Jurkat, Clone E6-1 (cell line): ENCODE measurements around the gene SATB1.

Experiments
- DNase-seq: peaks from one replicate; pipeline ENCODE4 v3.0.0-alpha.2; 2011; ENCODE audit warnings: low read depth, low spot score
- H3K4me3 ChIP-seq: 2 replicates; pipeline ENCODE4 v1.5.1; 2011; ENCODE audit warnings: mild to moderate bottlenecking, low read length, control low read depth, moderate library complexity

SATB1 gene

DNA sequence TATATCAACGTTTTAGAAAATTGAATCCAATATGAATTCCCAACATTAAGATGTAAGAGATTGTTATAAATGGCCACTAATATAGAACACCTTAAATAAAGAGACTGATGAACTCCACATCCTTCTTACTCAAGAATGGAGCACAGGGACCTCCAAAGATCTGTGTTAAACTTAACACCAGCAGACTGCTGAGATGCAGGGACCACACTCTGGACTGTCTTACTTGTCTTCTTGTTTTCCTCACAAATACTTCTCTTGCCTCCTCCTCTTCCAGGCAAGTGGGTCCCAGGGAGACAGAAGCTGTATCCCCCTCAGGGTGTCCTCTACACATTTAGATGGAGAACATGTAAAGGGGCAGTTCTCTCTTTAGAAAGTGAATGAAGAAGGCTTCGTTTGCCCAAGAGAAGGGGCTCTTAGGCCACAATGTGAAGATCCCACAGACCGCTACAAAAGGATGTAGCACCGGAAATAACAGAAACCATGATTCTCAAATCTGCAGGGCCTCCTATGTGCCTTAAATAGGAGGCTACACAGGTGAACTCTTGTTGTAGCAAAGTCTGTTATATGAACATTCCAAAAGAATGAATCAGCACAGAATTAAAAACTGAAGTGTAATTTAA, 52.2 kb downstream of the SATB1 start:
- DNase-seq = peak; percentile 95
- H3K4me3 ChIP-seq = peak overlapping the region; percentile 33

DNA sequence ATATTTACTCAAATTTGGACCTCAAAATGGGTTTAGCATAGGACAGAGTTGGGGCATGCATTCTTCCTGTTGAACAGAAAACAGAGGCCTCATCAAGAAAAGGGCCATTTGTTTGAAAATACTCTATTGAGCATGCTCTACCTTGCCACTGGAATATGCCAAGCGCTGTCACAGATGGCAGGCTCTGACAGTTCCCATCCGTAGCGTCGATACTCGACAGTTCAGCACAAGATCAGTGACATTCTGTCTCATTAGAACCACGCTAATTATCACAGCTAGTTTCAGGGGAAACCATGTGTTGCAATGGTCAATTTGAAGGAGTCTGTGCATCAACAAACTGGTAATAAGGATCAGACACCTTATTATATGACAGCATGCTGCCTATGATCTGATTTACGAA, 54.5 kb downstream of the SATB1 start:
- peak overlapping the region; percentile 38 for H3K4me3 ChIP-seq
- peak; percentile 81 for DNase-seq

DNA sequence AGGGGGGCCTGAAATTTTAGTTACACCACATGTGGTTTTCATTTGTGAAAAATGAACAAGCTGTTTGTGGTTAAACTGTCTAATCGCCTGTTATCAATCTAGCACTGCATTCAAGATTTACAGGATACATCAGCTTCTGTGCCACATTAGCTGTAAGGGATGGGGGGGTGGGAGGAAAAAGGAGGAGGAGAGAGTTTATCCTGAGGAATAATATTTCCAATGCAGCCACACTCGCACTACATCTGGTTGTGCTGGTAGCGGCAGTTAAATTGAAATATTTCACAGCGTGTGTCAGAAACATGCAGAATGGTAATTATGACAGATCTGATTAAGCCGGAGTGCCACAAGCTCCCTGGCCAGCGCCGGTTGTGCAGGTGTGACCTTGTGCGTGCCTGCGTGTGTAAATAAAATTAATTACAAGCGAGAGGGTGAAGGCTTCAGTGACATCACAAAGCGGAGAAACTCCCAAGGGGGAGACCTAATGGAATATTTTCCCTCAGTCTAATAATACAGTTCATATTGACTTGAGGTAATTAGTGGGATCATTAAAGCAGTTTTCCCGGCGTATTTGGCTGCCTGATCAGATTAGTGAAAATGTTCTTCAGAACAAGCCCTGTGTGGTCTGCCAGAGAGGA, 55.5 kb downstream of the SATB1 start:
- DNase-seq = peak; percentile 92
- peak overlapping the region; percentile 38 for H3K4me3 ChIP-seq

DNA sequence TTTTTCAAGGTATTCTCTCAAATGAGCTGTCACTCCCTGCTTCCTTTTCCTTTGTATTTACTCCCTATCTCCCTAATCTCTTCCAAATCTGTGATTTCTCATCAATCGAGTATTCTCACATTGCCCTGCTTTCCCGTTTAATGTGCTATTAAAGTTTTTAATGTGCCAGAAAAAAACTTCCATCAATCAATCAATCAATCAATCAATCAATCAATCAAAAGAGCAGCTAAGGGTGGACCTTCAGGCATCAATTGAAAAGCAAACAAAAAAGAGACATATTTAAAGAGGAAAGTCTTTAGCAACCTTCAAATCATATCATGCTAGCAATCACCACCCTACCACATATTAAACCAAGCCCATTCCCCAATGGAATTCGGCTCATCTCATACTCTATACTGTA, 58.9 kb downstream of the SATB1 start:
- no peak overlapping the region for H3K4me3 ChIP-seq
- no peak for DNase-seq

DNA sequence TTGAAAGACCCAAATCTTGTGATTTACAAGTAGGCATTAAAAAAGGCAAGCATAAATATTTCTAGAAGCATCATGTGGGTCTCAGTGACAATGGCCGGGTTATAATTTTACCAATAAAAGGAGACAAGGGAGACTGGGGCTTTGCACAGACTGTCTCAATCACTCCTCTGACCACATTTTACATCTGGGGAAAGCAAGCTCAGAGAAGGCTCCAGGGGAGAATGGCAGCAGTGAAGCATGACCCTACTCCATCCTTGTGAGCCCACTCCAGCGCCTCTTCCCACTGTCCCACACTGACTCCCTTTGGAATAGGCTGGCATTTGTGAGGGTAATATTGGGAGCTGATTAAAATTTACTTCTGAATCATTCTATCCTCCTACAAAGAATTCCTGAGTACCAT, 61.8 kb downstream of the SATB1 start:
- no peak overlapping the region for H3K4me3 ChIP-seq
- DNase-seq = no peak

DNA sequence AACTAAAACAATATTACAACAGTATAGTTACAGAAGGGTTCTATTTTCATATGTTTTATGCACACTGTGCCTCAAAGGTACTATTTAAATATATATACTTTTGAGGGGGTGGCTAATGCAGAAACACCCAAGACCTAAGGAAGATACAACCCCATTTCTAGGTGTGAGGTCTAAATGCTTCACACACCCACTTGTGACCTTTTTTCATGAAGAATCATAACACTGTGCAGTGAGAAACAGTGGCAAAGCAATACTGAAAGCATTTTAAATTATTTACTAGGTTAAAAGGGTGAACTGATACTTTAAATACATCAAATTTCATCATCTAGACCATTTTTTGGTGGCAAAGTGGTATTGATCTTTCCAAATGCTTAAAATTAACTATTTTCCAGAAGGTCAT, 67.4 kb downstream of the SATB1 start:
- no peak for DNase-seq
- H3K4me3 ChIP-seq = no peak overlapping the region

DNA sequence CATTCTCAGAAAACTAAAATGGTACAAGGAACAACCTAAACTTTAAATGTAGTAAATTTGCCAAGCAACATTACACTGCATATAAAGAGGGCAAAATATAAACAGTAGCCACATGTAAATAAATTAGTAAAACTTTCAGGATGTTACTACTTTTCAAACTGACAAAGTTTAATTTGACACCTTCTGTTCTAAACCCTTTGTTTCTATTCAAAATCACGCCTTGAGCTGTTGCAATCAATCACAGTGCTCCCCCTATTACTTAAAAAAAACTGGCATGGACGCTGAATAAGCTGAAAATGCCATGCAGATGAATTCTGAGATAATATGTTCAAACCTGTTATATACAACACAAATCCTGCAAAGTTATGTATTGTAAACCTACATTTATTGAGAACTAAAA, 69.3 kb downstream of the SATB1 start:
- no peak overlapping the region for H3K4me3 ChIP-seq
- DNase-seq = no peak

DNA sequence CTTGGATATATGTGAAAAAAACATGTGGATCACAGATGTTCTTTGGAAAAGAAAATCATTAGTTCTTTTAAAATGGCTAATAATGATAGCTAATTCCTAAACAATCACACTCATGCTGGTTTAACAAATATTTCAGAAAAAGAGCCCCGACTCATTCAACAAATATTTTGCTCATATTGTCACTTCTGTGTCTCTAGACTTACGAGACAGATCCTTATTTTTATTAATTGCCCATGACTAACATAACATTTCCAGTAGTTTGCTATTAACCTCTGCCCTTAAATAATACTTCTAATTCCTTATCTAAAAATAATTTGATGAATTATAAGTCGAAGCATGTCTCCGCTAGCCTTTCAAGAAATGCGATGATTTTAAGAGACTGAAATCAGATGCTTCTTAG, 70.4 kb downstream of the SATB1 start:
- H3K4me3 ChIP-seq = no peak overlapping the region
- no peak for DNase-seq

DNA sequence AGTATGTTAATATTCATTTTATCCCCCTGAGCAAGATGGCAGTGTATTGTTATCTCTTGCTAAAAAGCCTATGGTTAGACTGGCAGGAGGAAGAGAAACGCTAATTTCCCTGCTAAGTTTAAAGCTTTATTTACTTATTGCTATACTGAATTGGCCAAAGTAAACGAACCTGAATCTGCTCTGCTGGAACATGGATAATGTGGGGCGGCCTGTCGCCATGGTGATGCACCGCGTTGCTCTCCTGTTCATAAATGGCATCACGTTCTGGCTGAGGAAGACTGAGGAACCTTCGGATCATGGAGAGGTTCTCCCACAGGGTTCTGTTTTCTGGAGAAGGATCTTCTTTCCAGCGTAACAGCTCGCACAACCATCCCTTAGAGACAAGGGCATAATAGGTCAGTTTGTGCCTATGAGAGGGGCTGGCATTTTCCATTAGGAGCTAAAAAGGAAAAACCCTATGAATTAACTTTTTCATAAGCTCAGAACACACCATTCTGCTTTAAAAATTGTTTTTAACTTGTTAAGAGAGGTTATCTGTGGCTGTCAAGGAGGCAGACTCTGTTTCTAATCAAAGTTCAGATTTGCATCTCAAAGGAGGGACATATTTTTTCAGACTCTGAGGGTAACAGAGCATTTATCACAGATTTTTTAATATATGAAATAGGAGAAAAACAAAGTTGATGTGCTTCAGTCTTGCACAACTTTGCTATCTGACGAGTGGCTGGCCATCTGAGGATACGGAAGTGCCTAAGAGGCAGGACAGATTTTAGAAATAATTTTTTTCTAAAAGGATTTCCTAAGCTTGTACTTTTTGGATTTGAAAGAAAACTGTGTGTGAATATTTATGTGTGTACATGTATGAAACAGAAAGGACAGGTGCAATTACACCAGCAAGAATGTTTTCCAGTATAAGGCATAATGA, 73.1 kb downstream of the SATB1 start:
- no peak overlapping the region for H3K4me3 ChIP-seq
- no peak for DNase-seq

DNA sequence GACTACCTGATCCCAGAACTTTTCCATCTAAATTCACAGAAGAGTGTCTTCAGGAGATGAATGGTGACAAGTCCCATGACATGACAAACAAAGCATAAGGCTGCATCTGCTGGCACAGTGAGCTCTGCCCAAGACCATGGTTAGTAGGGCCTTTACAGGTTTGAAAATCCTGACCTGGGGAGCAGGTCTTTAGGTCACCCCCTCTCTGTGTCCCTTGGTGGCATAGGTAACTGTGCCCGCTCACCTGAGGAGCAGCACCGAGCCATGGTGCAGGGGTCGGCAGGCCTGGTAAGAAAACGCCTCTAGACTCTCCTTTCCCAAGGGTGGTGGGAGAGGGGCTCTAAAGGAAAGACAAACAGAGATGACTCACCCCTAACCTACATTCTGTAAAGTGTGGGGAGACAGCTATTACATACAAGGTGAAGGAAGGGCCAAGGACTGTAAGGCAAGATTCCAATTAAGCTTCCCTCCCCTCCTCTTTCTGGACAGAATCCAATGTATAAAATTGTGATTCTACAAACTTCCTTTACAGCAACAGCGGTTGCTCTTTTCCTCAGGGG, 74.0 kb downstream of the SATB1 start:
- H3K4me3 ChIP-seq = no peak overlapping the region
- no peak for DNase-seq

DNA sequence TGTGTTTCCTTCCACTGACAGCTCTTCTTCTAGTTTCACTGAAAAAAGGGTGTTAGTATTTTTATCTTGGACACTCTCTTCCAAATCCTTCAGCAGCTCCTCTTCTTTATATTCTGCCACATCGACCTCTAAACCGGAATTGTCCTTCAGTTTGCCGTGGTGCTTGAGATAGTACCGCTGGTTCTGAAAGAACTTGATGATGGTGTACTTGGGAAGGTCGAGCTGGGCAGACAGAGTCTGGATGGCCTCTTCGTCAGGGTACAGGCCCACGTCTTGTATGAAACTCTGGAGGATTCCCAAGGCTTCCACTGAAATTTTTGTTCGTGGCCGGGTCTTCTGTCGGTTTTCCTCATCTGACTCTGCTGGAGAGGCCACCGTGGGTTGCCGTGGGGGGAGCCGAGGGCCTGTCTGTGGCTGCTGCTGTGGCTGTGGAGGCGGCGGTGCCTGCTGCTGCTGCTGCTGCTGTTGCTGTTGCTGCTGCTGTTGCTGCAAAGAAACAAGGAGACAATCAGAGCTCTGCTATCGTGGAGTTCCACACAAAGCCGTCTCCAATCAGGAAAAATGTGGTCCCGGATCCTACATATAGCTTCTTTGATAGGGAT, 75.8 kb downstream of the SATB1 start:
- H3K4me3 ChIP-seq = no peak overlapping the region
- DNase-seq = no peak

DNA sequence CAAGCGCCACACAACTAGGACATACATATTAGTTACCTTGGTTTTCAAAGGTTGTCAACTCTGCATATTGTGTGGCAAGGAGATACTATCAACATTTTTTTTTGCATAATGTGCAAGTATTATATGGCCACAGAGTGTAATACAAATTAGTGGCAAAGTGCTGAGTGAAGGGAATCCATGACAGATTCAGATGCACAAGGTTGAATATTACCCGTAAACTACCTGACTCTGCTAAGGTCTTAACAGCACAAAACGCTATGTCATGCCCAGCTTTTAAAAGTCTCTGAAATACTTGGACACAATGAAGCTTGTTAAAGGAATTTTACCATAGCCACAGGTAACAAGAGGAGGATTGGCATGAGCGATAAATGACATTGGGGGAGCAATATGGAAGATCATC, 79.0 kb downstream of the SATB1 start:
- DNase-seq = no peak
- no peak overlapping the region for H3K4me3 ChIP-seq

DNA sequence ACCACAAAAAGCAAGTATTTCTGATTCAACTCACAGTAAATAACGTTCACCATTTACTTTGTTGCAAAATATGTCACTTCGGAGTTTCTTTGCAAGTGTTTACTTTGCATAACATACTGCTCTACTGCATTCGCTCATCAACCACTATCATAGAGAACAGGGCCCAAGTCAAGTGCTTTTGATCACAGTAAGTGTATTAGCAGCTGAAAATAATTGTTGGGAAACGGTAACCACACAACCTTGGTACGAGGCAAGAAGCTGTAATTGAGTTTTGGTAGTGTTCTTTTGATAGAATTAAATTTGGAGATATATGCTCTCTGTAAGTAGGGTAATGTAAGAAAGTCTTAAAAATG, 80.1 kb downstream of the SATB1 start:
- no peak overlapping the region for H3K4me3 ChIP-seq
- DNase-seq = no peak

DNA sequence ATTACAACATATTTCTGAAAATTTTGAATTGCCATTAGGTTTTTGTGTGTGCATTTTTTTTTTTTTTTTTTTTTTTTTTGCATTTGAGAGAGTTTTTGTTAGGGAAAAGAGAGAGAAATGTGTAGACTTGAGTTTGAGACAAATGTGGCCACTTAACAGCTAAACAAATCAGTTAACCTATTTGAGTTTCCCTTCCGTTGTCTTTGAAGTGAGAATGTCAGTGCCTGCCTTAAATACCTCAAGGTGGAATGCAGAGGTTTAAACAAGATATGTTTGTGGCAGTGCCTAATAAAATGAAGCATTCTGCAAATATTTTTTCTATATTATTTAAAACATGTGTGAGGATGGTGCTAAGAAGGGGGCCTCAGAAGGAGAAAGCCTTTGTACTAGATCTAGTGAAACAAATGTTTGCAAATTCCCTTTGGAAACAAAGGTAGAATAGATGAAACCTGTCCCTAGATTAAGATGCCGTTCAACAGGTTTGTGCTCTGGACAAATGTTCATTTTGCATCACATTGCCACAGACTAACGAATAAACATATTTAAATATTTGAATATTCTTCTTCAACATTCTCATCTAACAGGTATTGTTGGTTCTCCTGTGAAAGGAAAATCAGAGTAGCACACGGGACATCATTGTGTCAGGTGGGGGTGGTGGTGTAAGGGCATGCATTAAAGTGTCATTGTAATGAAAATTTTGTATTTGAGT, 80.7 kb downstream of the SATB1 start:
- H3K4me3 ChIP-seq = no peak overlapping the region
- peak; percentile 62 for DNase-seq

DNA sequence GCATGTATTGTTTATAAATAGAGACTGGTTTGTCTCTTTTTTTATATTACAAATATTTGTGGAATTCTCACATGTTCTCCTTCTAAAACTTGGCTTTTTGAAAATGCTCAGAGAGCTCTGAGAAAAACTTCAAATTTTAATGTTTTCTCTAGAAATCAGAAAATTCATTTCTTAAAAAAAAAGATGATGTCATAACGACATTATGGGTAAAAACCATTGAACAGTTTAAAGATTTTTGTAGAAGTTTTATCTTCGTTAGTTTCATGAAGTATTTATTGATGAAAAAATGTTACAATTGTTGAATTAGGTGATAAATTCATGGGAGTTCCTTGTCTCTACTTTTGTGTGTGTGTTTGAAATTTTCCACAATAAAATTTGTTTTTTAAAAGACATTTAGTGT, 81.3 kb downstream of the SATB1 start:
- DNase-seq = no peak
- H3K4me3 ChIP-seq = no peak overlapping the region

DNA sequence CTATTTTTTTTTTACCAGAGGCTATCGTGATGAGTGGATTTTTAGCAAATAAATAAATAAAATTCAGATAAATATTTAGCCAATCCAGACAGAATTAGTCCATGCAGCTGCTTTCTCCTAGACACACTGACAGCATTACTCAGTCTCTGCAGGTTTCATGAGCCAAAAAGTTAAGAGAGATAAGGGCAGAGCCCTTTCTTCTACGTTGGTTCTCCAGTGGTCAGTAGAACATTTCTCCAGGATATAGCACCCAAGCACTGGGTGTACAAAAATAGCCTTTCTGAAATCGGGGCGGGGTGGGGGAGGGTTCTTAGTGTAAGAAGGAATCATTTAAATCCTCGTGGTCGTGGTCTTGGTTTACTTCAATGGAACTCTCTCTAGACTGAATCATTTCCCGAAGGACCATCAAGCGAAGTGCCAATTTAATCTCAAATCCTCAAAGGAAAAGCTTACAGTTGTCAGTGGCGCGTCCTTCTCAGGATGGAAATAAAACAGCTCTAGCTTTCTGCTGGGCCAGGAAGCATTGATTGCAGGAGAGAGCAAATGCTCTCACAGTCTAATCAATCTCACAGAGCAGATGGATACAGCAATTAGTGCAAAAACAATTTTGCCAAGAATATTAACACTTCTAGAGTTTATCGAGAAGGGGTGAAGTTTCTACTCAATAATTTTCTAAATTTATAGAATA, 86.2 kb downstream of the SATB1 start:
- no peak for DNase-seq

DNA sequence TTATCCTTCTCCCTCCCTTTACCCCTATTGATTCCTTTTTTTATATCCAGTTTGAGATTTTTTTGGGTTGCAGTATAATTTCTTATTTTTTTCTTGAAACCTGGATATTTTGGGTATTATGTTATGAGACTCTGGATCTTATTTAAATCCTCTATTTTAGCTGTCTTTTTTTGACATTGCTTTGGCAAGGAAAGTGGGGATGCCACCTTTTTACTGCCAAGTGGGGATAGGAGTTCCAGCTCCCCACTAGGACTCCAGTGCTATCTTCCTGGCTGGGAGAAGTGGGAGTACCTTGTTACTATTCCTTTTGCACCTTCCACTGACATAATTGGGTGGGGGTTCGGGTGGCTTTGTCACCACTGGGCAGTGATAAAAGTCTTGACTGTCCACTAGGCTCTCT, 87.9 kb downstream of the SATB1 start:
- no peak for DNase-seq
- no peak overlapping the region for H3K4me3 ChIP-seq

More for the DNA sequence above, 86.2 kb downstream of the SATB1 start:
- no peak overlapping the region for H3K4me3 ChIP-seq

DNA sequence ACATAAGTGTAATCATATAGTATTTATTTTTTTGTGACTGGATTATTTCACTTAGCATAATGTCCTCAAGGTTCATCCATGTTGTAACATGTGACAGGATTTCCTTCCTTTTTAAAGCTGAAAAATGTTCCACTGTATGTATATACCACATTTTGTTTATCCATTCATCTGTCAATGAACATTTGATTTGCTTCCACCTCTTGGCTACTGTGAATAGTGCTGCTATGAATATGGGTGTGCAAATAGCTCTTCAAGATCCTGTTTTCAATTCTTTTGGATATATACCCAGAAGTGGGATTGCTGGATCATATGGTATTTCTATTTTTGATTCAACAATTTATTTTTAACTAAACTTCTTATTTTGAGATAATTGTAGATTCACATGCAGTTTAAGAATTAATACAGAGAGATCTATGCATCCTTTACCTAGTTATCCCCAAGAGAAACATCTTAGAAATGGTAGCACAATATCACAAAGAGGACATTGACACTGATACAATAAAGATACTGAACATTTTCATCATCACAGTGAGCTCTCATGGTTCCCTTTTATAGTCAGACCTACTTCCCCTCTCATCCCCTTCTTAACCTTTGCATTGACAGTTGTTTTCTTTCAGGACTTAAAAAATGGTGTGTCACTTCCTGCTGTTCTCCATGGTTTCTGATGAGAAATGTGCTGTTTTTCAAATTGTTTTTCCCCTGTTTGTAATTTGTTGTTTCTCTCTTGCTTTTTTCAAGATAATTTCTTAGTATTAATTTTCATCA, 90.1 kb downstream of the SATB1 start:
- DNase-seq = no peak
- no peak overlapping the region for H3K4me3 ChIP-seq
